GM19395 (cell line): ENCODE results near the gene RNF130.

ENCODE experiments used
- ATAC-seq: cut with Tn5 transposase; IDR thresholded peaks from one replicate; pipeline ENCODE4 v1.9.1; 2021; ENCODE audit warnings: mild to moderate bottlenecking, moderate library complexity; ENCODE audit not compliant: unreplicated experiment

Gene RNF130, protein sequence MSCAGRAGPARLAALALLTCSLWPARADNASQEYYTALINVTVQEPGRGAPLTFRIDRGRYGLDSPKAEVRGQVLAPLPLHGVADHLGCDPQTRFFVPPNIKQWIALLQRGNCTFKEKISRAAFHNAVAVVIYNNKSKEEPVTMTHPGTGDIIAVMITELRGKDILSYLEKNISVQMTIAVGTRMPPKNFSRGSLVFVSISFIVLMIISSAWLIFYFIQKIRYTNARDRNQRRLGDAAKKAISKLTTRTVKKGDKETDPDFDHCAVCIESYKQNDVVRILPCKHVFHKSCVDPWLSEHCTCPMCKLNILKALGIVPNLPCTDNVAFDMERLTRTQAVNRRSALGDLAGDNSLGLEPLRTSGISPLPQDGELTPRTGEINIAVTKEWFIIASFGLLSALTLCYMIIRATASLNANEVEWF

DNA sequence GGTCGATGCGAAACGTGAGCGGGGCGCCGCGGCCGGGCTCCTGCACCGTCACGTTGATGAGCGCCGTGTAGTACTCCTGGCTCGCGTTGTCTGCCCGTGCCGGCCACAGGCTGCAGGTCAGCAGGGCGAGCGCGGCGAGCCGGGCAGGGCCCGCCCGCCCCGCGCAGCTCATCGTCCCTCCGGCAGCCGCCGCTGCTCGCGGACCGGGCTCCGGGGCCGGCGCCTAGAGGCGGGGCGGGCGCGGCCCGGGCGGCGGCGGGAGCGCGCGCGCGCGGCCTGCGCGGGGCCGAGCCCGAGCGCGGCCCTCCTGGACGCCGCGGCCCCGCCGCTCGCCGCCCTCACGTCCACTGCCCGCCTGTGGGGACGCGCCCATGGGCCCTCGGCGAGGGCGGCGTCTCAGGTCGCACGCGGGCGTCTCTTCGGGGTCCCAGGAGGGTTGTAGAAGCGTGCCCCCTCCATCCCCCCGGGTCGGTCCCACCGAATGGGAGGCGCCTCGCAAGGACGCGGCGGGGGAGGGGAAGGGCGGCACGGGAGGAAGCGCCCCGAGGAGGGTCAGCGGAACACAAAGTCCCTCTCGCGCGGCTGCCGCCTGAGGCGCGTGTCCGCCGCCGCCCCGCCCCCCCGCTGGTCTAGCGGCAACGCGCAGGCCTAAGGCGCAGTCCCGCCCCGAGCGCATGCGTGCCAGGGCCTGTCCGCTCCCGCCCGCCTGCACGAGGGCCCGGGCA lies at the start of gene RNF130:
RNF130 (minus strand) TSS at position 229 of the 725 bp plus-strand sequence; CDS start at position 172, 57 bp downstream.
- ATAC-seq = no peak

DNA sequence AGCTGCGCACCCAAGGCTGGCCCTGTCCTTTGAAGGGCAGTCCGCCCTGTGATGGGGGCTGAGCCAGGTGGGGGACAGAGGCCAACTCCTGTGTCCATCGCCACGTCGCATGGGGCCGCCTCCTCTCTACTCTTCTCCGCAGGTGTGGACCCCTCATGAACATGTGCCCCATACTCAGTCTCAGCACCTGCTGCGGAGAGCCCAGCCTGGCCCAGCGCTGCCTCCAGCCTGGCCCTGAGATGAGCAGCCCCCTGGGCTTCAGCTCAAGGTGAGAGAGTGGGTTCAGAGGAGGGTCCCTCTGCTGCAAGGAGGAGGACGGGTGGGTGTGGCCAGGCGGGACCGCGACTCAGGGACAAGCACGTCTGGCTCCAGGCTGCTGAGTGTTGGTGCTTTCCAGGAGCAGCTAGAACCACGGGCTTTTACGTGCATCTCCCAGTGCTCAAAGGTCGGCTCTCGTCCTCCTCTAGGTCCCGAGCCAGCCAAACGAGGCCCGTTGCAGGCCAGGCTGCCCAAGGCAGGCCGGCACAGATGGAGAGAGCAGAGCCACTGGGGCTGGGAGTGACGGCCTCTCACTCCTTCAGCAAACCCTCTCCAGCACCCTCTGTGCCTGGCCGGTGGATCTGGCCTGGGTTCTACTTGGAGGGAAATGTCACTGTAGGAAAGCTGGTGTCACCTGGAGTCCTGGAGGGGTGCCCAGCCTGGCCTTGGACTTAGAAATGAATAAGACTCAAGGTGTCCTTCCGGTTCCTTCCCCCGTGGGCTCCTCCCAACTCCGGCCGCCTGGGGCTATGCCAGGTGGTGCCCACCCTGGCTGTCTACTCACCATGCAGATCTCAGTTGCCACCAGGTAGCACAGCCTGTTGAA lies 48.9 kb upstream of the RNF130 start:
- no peak for ATAC-seq

DNA sequence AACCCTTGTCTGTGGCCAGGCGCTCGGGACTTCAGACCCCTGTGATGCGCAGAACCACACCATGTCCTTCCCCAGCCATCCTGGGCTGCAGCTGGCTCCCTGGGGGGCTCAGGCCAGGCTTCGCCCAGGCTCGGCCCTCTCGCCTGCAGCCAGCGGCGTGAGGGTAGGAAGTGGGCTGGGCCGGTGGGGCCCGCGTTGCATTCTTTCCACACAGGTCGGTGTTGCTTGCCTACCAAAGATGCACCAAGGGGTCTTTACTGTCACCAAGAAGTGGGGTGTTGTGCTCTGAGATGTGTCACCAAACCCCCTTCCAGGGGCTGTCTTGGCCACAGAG lies 48.3 kb upstream of the RNF130 start:
- no peak for ATAC-seq

DNA sequence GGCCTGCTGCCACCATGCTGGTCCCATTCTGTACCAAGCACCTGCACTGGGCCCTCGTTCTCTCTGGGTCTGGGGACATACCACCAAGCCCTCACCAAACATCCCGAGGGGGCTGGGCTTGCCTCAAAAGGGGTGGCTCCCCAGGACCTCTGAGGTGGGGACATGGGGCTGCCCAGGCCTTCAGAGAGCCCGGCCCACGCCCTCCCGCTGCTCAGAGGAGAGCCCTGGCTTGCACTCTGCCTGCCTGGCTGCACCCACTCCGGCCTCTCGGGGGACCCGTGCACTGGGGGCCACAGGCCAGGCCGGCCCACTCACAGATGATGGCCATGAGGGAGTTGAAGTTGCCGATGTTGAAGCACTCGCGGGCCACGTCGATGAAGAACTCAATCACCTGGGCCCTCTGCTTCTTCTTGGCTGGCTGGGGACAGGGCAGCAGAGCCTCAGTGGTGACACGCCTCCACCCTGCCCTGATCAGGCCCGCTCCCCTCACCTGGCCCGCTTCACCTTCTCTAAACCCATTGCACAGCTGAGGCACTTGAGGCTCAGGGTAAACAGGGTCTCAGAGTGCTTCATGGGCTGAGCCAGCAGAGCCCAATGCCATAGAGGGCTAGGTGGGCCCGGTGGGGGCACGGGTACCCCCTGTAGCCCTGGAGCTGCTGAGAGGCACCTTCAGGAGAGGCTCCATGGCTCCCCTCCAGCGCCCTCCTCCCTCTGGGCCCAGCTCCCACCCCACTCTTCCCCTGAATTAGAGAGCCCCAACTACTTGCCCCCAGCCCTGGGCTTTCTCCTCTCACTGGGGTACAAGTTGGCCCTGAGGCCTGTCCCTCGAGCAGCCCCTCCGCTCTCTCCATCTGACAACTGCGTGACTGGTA lies 47.7 kb upstream of the RNF130 start:
- no peak for ATAC-seq

DNA sequence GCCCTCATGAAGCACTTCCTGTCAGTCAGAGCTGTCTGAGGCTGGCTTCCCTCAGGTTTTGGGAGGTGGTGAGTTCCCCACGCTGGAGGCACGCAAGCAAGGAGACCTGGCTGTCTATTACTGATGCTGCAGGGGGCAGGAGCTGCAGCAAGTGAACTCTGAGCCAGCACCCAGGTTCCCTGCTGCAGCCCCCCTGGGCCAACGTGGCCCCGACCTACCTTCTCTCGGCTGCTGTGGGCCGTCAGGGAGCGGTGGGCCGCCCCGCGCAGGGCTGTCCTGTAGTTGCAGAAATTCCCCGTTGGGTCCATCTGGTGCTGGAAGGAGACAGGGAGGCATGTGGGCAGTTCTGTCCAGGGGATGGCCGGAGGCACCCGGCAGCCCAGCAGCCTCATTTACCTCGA lies 46.8 kb upstream of the RNF130 start:
- no peak for ATAC-seq

DNA sequence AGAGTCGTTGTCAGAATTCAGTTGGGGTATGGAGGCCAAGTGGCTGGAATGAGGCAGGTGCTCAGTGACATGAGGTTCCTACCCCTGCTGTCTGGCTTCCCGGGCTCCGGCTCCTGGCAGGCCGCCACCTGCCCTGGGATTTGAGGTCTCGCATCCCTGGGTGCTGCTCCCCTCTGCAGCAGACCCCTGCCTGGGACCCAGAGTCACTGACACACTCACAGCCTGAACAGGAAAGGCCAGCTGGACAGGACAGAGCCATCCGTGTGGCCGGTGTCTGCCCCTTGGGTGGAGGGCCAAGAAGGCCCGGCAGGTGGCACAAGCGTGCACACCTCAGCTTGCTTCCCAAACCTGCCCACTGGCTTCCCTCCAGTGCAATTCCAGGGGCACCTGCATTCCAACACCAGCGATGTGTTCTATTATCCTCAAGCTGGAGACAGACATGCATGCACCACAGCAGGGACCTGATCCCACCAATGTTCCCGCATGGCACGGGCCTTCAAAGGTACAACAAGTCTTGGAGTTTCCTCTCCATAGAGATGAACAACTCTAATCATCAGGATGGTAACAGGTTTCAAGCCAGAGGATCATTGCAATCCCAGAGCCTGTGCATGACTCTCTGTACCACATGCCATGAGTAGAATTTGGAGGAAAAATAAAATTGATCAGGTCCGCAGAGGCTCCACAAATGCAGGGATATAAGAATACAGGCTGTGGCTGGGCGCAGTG lies 45.6 kb upstream of the RNF130 start:
- no peak for ATAC-seq

DNA sequence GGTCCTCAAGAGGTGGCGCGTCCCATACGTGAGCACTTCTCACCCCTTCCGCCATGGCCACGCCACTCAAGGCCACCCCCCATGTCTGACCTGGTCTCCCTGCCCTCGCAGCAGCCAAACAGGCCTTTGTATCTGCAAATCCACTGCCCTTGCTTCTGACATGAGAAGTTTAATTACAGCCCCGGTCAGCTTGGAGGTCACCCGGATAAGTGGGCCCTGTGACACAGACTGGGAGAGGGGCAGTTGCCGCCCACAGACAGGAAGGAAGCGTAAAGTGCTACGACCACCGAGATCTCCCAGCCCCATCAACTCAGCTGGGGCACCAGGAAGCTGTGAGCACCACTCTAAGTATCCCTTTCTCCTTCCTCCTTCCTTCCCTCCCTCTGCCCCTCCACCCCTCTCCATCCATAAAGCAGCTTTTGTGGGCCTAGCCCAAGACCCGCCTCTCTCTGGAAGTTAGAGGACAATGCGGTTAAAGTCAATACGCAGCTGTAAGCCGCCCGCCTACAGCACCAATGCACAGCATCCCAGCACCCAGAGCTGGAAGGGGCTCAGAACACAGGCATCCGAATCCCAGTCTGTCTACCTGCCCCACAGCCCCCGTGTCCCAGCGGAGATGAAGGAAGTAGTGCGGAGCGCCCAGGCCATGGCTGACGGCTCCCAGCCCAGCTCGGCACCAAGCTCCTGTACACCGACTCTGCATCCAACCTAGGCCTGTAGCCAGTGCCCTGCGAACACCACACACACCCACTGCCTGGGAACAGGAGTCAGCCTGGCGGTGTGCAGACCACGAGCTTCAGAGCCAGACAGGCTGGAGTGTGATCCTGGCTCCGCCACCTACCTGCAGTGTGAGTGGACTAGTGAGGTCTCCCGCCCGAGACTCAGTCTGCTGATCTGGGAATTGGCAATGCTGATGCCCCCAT lies 44.8 kb upstream of the RNF130 start:
- no peak for ATAC-seq

DNA sequence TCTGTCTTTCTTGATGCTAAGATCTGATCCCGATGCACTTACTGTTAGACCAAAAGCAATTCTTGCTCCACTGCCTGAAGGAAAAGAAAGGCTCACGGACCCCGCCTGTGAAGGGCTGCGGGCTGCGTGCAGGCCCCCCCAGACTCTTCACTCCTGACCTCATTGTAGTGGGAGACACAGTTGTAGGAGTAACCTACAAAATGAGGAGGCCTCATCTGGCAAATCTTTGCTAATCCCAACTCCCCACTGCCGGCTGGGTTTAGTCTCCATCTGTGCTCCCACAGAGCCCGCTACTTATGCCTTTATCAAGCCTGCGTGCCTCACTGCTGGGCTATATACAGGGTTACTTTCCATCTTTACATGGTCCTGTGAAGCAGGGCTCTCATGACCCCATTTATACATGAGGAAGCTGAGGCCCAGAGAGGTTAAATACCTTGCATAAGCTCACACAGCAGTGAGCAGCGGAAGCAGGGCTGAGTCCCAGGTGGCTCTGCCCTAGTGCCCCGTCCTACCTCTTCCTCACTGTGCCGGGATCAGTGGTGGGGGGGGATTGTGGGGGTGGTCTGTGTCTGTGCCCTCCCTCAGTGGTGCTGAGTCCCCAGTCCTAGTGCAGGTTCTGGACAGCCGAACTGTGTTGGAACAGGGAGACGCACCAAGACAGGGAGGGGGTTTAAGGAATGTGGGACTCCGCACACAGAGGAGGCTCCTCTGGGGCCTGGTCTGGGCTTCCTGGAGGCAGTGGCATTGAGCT lies 43.9 kb upstream of the RNF130 start:
- no peak for ATAC-seq

DNA sequence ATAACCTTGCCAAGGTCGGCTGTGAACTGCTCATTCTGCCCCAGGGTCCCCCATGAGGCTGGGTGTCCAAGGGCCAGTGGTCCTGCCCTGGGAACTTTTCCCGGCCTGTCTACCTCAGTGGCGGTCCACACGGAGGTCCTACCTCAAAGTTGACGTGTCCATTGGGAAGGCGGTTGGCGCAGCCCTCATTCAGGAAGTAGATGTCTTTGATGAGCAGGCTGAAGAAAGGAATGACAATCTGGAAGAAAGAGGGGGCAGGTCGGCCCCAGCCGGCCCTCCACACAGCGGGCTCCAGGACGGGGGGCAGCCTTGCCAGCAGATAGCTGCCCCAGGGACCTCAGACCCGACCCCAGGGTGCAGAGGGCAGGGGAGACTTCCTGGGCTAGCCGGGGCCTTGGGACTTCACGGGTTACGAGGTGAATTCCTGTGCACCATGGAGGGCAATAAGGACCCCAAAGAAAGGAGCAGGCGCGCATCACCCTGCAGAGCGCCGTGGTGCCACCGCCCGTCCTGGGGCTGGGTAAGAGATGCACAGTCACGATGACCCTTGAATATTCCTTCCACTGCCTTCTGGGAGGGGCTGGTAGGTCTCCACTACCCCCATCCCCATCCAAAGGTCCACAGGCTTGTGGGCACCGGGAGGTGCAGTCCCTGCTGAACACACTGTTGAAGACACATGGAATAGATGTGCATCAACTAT lies 42.9 kb upstream of the RNF130 start:
- ATAC-seq = no peak

DNA sequence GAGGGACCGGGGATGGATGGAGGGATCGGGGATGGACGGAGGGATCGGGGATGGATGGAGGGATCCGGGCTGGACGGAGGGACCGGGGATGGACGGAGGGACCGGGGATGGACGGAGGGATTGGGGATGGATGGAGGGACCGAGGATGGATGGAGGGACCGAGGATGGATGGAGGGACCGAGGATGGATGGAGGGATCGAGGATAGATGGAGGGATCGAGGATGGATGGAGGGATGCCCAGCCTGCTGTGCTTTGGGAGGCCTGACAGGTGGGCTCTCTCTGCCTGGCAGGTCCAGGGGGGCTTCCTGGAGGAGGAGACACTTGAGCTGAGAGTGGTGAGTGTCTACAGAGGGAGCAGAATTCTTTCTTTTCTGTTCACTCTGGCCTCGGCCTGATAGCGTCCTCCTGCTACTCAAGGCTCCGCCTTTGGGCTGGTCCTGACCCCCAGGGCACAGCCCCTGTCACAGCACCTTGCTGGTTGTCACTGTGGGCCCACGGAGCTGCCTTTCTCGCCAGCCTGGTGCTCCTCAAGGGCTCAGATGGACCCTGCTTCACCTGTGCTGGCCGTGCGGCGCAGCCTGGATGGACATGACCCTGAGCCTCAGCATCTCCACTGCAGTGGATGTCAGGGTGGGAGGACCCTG lies 42.2 kb upstream of the RNF130 start:
- no peak for ATAC-seq

DNA sequence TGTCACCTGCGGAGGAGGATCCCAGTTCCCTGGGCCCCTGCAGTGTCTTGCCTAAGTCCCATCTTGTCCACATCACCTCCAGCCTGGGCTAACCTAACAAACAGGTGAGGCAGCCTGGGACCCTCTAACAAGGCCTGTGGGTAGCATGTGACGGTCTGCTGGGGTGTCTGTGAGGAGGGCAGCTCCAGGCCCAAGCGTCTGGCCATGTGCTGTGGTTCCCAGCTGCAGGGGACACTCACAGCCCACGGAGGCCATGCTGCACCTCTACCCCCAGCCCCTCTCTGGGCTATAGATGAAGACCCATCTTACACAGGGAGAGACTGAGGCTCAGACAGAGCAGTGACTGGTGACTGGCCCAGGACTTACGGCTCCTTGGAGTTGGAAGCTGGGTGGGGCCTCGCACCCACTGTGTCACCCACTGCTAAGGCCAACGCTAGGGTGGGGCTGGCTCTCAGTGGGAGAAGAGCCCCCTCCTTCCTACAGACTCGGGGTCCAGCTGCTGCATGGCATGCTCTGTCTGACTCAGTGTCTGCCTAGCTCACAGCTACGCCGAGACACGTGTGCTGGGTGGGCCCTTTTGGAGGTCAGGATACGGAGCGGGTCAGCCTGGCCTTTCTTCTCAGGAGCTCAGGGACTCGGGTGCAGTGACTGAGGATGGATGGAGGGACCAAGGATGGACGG lies 40.8 kb upstream of the RNF130 start:
- no peak for ATAC-seq

DNA sequence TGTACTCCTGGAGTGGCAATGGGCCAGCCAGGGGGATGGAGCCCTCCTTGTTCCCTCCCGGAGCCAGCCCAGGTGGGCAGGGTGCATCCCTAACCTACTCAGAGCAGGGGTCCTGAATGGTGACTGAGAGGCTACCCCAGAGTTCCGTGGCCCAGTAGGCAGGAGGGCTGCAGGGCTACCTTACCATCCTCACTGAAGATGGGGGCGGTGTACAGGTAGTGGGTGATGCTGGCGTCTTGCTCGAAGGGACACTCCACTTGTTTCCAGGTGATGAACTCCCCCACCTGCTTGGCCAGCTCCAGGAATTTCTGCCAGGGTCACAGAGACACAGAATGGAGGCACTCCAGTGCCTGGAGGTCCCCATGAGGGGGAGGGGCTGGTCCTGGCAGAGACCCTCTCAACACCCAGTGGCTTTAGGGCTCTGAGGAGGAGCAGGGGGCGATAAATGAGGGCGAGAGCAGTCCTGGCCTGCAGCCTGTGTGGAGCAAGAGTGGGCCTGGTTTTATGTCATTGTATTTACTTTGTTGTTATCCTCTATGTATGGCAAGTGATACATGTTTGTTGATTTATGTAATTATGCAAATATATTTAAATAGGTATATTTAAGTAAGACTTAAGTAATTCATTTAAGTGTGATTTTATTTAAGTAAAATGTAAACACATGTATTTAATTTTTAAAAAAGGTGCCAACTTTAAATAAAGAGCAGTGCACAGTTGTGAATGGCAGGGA lies 39.9 kb upstream of the RNF130 start:
- ATAC-seq = no peak

DNA sequence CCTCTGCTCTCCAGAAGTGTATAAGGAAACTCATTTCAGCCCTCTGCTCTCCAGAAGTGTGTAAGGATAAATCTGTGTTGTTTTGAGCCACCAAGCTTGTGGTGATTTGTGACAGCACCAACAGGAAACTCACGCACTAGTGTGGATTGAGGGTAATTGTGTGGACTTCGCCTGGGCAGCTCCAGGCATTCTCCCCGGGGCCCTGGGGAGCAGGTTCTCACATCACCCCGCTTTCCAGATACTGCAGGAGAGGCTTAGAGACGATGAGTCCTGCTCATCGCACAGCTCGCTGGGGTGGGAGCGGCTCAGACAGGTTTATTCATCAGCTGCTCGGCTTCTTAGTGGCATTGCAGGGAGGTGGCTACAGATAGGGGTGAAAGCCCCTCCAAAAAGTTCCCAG lies 38.4 kb upstream of the RNF130 start:
- no peak for ATAC-seq

DNA sequence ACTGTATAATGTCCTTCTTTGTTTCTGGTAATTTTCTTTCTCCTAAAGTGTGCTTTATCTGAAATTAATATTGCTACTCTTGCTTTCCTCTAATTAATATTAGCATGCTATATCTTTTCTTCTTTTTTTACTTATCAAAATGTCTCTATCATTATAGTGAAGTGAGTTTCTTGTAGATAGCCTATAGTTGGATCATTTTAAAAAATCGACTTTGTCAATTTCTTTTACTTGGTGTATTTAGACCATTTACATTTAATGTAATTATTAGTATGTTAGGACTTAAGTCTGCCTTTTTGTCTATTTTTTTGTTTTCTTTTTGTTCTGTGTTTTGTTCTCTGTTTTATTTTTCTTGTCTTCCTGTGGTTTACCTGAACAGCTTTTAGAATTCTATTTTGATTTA lies 35.4 kb upstream of the RNF130 start:
- no peak for ATAC-seq

DNA sequence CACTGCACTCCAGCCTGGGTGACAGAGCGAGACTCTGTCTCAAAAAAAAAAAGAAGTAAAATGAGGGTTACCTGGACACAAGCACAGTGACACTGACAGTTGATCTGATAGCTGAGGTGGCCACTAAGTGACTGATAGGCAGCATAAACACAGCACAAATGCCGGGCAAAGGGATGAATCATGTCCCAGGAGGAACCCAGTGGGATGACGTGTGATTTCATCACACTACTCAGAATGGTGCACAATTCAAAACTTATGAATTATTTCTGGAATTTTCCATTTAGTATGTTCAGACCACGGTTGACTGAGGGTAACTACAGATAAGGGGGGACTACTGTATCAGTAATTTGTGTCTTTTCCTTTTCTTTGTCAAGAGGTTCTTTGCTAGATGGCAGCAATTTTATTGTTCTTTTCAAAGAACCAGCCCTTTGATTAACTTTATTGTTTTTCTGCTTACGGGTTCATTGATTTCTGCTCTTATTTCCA lies 34.3 kb upstream of the RNF130 start:
- no peak for ATAC-seq

DNA sequence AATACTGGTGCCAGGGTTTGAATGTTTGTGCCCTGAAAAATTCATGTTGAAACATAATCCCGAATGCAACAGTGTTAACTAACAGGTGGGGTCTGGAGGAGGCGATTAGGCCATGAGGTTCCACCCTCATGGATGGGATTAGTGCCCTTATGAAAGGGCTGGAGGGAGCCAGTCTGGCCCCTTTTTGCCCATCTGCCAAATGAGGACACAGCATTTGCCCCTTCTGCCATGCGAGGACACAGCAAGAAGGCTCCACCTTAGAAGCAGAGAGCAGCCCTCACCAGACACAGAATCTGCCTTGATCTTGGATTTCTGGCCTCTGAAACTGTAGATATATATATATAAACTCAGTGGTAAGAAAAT lies 32.6 kb upstream of the RNF130 start:
- no peak for ATAC-seq
